ENCODE results near the gene TMX4. TPM values are rescaled to one million over a fixed set of nuclear protein-coding genes. Genes with fewer than 3 reads are reported as not detected.

TMX4 gene
- total and polyA plus RNA-seq, 2 donors (not counting 3 experiments of a cell fraction or from before 2014, with no cell fraction given): 6.5 to 30.3 TPM

GRCh38 chr20:8008733-8009132 is 10.8 kb downstream of the TMX4 start:
- H4K20me1 ChIP-seq (replicated peaks; ENCODE audit: control insufficient read depth, extremely low read depth, insufficient read depth, low read length): no peaks in the 10 kb centered on the region
- intact Hi-C loops (cut with micrococcal nuclease): no loop called here
- ChIA-PET CTCF (interaction anchor here (1.2 to 1.5 kb wide), 3 partner anchors 8 to 28 kb away, joined by 3 to 5 read pairs (median 4); partner anchors contain the start of gene TMX4), POLR2A (no interaction called here)
- no peaks in the 10 kb centered on the region for H3K79me2 ChIP-seq (ENCODE audit: control insufficient read depth, insufficient read depth, low read length)
- FAIRE-seq (no peak), DNase-seq (ENCODE audit: low read depth, low spot score) (no peak)
- no peaks in the 10 kb centered on the region for H3K4me1 ChIP-seq (ENCODE audit: control insufficient read depth, extremely low read depth, insufficient read depth, low read length)
- no peak overlapping the region for H3K4me3 ChIP-seq (replicated peaks in 1 of 3; ENCODE audit: insufficient read depth in 1 of 3, low read depth in 1 of 3, low read length in 3 of 3)
- no peaks in the 10 kb centered on the region for H3K9me1 ChIP-seq (replicated peaks; ENCODE audit: control insufficient read depth, extremely low read depth, insufficient read depth, low read length)
- no peak overlapping the region for H3K27ac ChIP-seq (ENCODE audit: insufficient read depth, low read depth, low read length)
- H3K9ac ChIP-seq (replicated peaks; ENCODE audit: extremely low read depth, insufficient read depth, low read length): no peak overlapping the region
- no peaks in the 10 kb centered on the region for H3K27me3 ChIP-seq (ENCODE audit: control insufficient read depth in 2 of 2, insufficient read depth in 2 of 2, low read length in 2 of 2)
- dilution Hi-C loops (cut with MboI; ENCODE audit: extremely low pct_ligation_motif_present, low sequenced_read_pairs): no loop called here
- BruUV-seq (replicated peaks): no TSS peak
- H2AFZ ChIP-seq (ENCODE audit: low read depth, low read length): no peak overlapping the region
- no peak overlapping the region for H3K4me2 ChIP-seq (ENCODE audit: insufficient read depth, low read length)
- H3K36me3 ChIP-seq (ENCODE audit: control insufficient read depth in 2 of 2, extremely low read depth in 1 of 2, insufficient read depth in 2 of 2, low read length in 2 of 2): no peaks in the 10 kb centered on the region
- TF ChIP-seq CTCF (IDR thresholded peaks at IDR 0.05; ENCODE audit: extremely low read depth in 1 of 2, insufficient read depth in 1 of 2, low read depth in 1 of 2, low read length in 2 of 2): no peak
- no peak for TF ChIP-seq MYC (IDR thresholded peaks at IDR 0.05; ENCODE audit: low read depth, low read length)
- no peak for TF ChIP-seq POLR2A (IDR thresholded peaks at IDR 0.05; ENCODE audit: low read depth, low read length)
- TF ChIP-seq GATA2 (IDR thresholded peaks at IDR 0.05; ENCODE audit: insufficient read depth, insufficient read length, low read depth, low read length): no peak
- no peak for TF ChIP-seq FOS (IDR thresholded peaks at IDR 0.05; ENCODE audit: borderline replicate concordance, insufficient read depth, low read length)
- TF ChIP-seq POLR2AphosphoS5 (IDR thresholded peaks at IDR 0.05; ENCODE audit: insufficient read depth, low read depth, low read length): no peak
- no peak for TF ChIP-seq MAX (IDR thresholded peaks at IDR 0.05; ENCODE audit: insufficient read depth, insufficient read length)
- no peak for TF ChIP-seq EZH2 (IDR thresholded peaks at IDR 0.05; ENCODE audit: borderline replicate concordance, low read depth, low read length, severe bottlenecking)
- no peak for TF ChIP-seq JUN (IDR thresholded peaks at IDR 0.05; ENCODE audit: borderline replicate concordance, insufficient read depth, insufficient read length, low read depth)
- H3K9me3 ChIP-seq (replicated peaks; ENCODE audit: control insufficient read depth, insufficient read depth, low read length): no peaks in the 10 kb centered on the region

Data from endothelial cell of umbilical vein (primary cell).